NB4 (cell line): ENCODE data around the gene TMPRSS5.

ENCODE experiments used
- MYC ChIP-seq: IDR thresholded peaks from 2 replicates; pipeline ENCODE4 v1.6.1; 2011; ENCODE audit warnings: low read depth, low read length
- POLR2A ChIP-seq: IDR thresholded peaks from 2 replicates; pipeline ENCODE4 v1.6.1; 2011; ENCODE audit warnings: mild to moderate bottlenecking; ENCODE audit not compliant: insufficient read length; ENCODE audit errors: extremely low read depth
- TF ChIP-seq, protein P1 (sequence below): IDR thresholded peaks from one replicate; pipeline ENCODE4 v1.5.1; 2012; ENCODE audit warnings: low read depth, low read length
- TF ChIP-seq, protein P2 (sequence below): IDR thresholded peaks from 2 replicates; pipeline ENCODE4 v1.6.1; 2011; ENCODE audit warnings: low read depth, low read length

DNA sequence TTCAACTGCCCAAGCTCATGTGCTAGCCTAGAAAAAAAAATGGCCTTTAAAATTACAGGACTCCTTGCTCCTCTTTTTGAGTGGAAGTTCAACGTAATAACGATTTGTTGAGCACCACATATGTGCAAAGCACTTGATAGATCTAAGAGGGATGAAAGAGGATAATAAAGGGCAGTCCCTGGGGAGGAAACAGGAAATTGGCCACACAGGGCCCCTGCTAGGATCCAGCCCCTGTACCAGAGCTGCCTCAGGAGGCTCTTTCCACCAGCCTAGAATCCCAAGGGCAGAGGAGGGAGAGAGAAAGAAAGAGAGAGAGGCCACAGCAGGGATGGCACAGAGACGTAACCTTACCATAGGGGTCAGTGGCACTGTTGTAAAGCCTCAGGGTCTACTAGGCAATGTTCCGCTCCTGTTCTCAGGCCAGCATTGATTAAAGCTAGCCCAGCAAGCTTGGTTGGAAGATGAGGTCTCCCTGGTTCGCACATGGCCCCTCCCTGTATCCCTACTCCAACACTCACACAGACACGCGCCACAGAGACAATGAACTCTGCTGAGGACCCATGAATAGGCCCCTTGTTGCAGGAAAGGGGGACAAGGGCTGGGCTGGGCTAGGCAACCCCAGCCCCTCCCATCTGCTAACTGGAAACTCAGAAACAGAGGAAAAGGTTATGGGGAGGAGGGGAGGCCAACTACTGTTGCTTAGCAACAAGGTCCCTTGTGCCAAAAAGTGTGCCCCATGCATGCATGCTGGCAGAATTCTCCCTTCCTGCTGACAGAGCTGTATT, at the start of gene TMPRSS5:
- no peak for TF ChIP-seq MYC
- TF ChIP-seq, protein P1, sequence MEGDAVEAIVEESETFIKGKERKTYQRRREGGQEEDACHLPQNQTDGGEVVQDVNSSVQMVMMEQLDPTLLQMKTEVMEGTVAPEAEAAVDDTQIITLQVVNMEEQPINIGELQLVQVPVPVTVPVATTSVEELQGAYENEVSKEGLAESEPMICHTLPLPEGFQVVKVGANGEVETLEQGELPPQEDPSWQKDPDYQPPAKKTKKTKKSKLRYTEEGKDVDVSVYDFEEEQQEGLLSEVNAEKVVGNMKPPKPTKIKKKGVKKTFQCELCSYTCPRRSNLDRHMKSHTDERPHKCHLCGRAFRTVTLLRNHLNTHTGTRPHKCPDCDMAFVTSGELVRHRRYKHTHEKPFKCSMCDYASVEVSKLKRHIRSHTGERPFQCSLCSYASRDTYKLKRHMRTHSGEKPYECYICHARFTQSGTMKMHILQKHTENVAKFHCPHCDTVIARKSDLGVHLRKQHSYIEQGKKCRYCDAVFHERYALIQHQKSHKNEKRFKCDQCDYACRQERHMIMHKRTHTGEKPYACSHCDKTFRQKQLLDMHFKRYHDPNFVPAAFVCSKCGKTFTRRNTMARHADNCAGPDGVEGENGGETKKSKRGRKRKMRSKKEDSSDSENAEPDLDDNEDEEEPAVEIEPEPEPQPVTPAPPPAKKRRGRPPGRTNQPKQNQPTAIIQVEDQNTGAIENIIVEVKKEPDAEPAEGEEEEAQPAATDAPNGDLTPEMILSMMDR, result no peak
- TF ChIP-seq POLR2A, result no peak
- TF ChIP-seq, protein P2, sequence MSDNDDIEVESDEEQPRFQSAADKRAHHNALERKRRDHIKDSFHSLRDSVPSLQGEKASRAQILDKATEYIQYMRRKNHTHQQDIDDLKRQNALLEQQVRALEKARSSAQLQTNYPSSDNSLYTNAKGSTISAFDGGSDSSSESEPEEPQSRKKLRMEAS, result no peak
